ENCODE data around the gene FCHO2.
"Not testable (repeated sequence)": the region's sequence is repeated elsewhere in the genome, so short reads cannot be mapped to it uniquely, and the experiment has no call there.

Gene FCHO2

GRCh38 chr5:72955143-72955767 lies 586 bp upstream of the FCHO2 start:
- no peak for DNase-seq (ENCODE audit: low read depth)

GRCh38 chr5:72956324-72957140 lies 691 bp downstream of the FCHO2 start:
- peak; percentile 16 for DNase-seq (ENCODE audit: low read depth)

GRCh38 chr5:72957337-72957736 lies 1.5 kb downstream of the FCHO2 start:
- DNase-seq (ENCODE audit: low read depth), result no peak

GRCh38 chr5:72959257-72959656 lies 3.4 kb downstream of the FCHO2 start:
- no peak for DNase-seq (ENCODE audit: low read depth)

- DNase-seq (ENCODE audit: low read depth), result not testable (repeated sequence)
Measured at GRCh38 chr5:72974481-72974880, 18.6 kb downstream of the FCHO2 start.

- DNase-seq (ENCODE audit: low read depth), result not testable (repeated sequence)
Measured at GRCh38 chr5:72976810-72977209, 21.0 kb downstream of the FCHO2 start.

GRCh38 chr5:72985719-72986118 lies 29.9 kb downstream of the FCHO2 start:
- no peak for DNase-seq (ENCODE audit: low read depth)

- DNase-seq (ENCODE audit: low read depth), result no peak
Measured at GRCh38 chr5:72988769-72989168, 32.9 kb downstream of the FCHO2 start.

GRCh38 chr5:72991394-72991793 lies 35.6 kb downstream of the FCHO2 start:
- no peak for DNase-seq (ENCODE audit: low read depth)

GRCh38 chr5:72994578-72994977 lies 38.7 kb downstream of the FCHO2 start:
- no peak for DNase-seq (ENCODE audit: low read depth)

- DNase-seq (ENCODE audit: low read depth), result no peak
Measured at GRCh38 chr5:72996632-72997031, 40.8 kb downstream of the FCHO2 start.

GRCh38 chr5:72999916-73000315 lies 44.1 kb downstream of the FCHO2 start:
- no peak for DNase-seq (ENCODE audit: low read depth)

- no peak for DNase-seq (ENCODE audit: low read depth)
Measured at GRCh38 chr5:73005886-73006285, 50.0 kb downstream of the FCHO2 start.

- no peak for DNase-seq (ENCODE audit: low read depth)
Measured at GRCh38 chr5:73007051-73007450, 51.2 kb downstream of the FCHO2 start.

- DNase-seq (ENCODE audit: low read depth), result no peak
Measured at GRCh38 chr5:73008831-73009230, 53.0 kb downstream of the FCHO2 start.

GRCh38 chr5:73011612-73012011 lies 55.8 kb downstream of the FCHO2 start:
- not testable (repeated sequence) for DNase-seq (ENCODE audit: low read depth)

GRCh38 chr5:73018892-73019291 lies 63.1 kb downstream of the FCHO2 start:
- no peak for DNase-seq (ENCODE audit: low read depth)

GRCh38 chr5:73019766-73020165 lies 63.9 kb downstream of the FCHO2 start:
- DNase-seq (ENCODE audit: low read depth), result no peak

GRCh38 chr5:73022471-73023169 lies 66.8 kb downstream of the FCHO2 start:
- no peak for DNase-seq (ENCODE audit: low read depth)

- DNase-seq (ENCODE audit: low read depth), result not testable (repeated sequence)
Measured at GRCh38 chr5:73024946-73025544, 69.2 kb downstream of the FCHO2 start.

- DNase-seq (ENCODE audit: low read depth), result no peak
Measured at GRCh38 chr5:73027361-73027760, 71.5 kb downstream of the FCHO2 start.

GRCh38 chr5:73027816-73028215 lies 72.0 kb downstream of the FCHO2 start:
- no peak for DNase-seq (ENCODE audit: low read depth)
